NCI-H226 (cell line): ENCODE measurements around the gene IQSEC1.

ENCODE experiments used
- DNase-seq: peaks from one replicate; pipeline ENCODE4 v3.0.0-alpha.2; 2015

IQSEC1 gene

GRCh38 chr3:13073326-13074005 lies at the start of gene IQSEC1:
IQSEC1 (minus strand) TSS chr3:13073429; CDS start chr3:13073014, 415 bp downstream.
- DNase-seq, result no peak

GRCh38 chr3:13122081-13123012 lies 49.1 kb upstream of the IQSEC1 start:
- no peak for DNase-seq

- DNase-seq, result no peak
Observed at GRCh38 chr3:13121553-13122001, 48.3 kb upstream of the IQSEC1 start.

GRCh38 chr3:13120928-13121552 lies 47.8 kb upstream of the IQSEC1 start:
- DNase-seq, result no peak

GRCh38 chr3:13120289-13120927 lies 47.2 kb upstream of the IQSEC1 start:
- DNase-seq, result no peak

- DNase-seq, result no peak
Observed at GRCh38 chr3:13119471-13120220, 46.4 kb upstream of the IQSEC1 start.

- no peak for DNase-seq
Observed at GRCh38 chr3:13116426-13116825, 43.2 kb upstream of the IQSEC1 start.

GRCh38 chr3:13115991-13116390 lies 42.8 kb upstream of the IQSEC1 start:
- DNase-seq, result no peak

GRCh38 chr3:13115576-13115910 lies 42.3 kb upstream of the IQSEC1 start:
- DNase-seq, result no peak

- DNase-seq, result no peak
Observed at GRCh38 chr3:13114811-13115575, 41.8 kb upstream of the IQSEC1 start.

- no peak for DNase-seq
Observed at GRCh38 chr3:13113346-13114330, 40.4 kb upstream of the IQSEC1 start.

GRCh38 chr3:13112521-13113345 lies 39.5 kb upstream of the IQSEC1 start:
- DNase-seq, result no peak

- no peak for DNase-seq
Observed at GRCh38 chr3:13111873-13112520, 38.8 kb upstream of the IQSEC1 start.

- no peak for DNase-seq
Observed at GRCh38 chr3:13111173-13111872, 38.1 kb upstream of the IQSEC1 start.

- DNase-seq, result no peak
Observed at GRCh38 chr3:13110678-13111116, 37.5 kb upstream of the IQSEC1 start.

GRCh38 chr3:13109516-13109915 lies 36.3 kb upstream of the IQSEC1 start:
- DNase-seq, result no peak

- DNase-seq, result no peak
Observed at GRCh38 chr3:13108861-13109260, 35.6 kb upstream of the IQSEC1 start.

- DNase-seq, result no peak
Observed at GRCh38 chr3:13107661-13108060, 34.4 kb upstream of the IQSEC1 start.
